Lower leg skin (tissue), 4 donors: Measurements from ENCODE around the gene VRK1. TPM values are rescaled to one million over a fixed set of nuclear protein-coding genes. Genes with fewer than 3 reads are reported as not detected.

ENCODE experiments used
- DNase-seq, 2 donors: peaks; one replicate each; pipeline ENCODE4 v3.0.0-alpha.2; 2019; ENCODE audit warnings: low spot score in 2 of 2
- H3K4me3 ChIP-seq: fragments of 200-600 bp; sonication (generic); 2 replicates; pipeline ENCODE4 v1.5.1; 2017; ENCODE audit warnings: mild to moderate bottlenecking, low read depth; ENCODE audit not compliant: poor library complexity, severe bottlenecking
- POLR2A ChIP-seq, 2 donors: fragments of 450-650 bp; IDR thresholded peaks; one replicate each; pipeline ENCODE4 v1.6.1; 2016 to 2017; ENCODE audit warnings: antibody characterized with exemption in 2 of 2, mild to moderate bottlenecking in 1 of 2, moderate library complexity in 1 of 2
- whole genome bisulfite sequencing, 2 donors: methylation state at CpG; one replicate each; pipeline ENCODE4 v1.1.5; 2018; 5-methylcytosine and 5-hydroxymethylcytosine counted together
- intact Hi-C: fragments of 100-400 bp; cut with DNase I; formaldehyde crosslinking; loops from one replicate; pipeline ENCODE4 v1.15.0; 2023; ENCODE audit warnings: low total_unique reads
- total RNA-seq, 4 donors: library from RNA; depleted of rRNA; stranded (reverse); fragments of >200 nt; gene quantifications; one replicate each; pipeline ENCODE4 v1.1.0, GENCODE V29; 2016
- TF ChIP-seq, protein P1 (sequence below), 3 donors: fragments of 450-650 bp; IDR thresholded peaks; one replicate each; pipeline ENCODE4 v1.5.1; 2016; ENCODE audit warnings: antibody characterized with exemption in 3 of 3, mild to moderate bottlenecking in 3 of 3, moderate library complexity in 2 of 3

The VRK1 gene
- total RNA-seq, 4 donors from 2014 or later = 6.9 to 12.2 (median 8.9) TPM

GRCh38 chr14:96905065-96905464, 107.9 kb downstream of the VRK1 start:
- WGBS, 2 donors = 86 to 90% methylated on average over 1 of the region's 1 CpG
- no peak overlapping the region for H3K4me3 ChIP-seq
- DNase-seq = no peak
- no peak for TF ChIP-seq POLR2A (IDR thresholded peaks at IDR 0.05)
- TF ChIP-seq, protein P1, sequence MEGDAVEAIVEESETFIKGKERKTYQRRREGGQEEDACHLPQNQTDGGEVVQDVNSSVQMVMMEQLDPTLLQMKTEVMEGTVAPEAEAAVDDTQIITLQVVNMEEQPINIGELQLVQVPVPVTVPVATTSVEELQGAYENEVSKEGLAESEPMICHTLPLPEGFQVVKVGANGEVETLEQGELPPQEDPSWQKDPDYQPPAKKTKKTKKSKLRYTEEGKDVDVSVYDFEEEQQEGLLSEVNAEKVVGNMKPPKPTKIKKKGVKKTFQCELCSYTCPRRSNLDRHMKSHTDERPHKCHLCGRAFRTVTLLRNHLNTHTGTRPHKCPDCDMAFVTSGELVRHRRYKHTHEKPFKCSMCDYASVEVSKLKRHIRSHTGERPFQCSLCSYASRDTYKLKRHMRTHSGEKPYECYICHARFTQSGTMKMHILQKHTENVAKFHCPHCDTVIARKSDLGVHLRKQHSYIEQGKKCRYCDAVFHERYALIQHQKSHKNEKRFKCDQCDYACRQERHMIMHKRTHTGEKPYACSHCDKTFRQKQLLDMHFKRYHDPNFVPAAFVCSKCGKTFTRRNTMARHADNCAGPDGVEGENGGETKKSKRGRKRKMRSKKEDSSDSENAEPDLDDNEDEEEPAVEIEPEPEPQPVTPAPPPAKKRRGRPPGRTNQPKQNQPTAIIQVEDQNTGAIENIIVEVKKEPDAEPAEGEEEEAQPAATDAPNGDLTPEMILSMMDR (IDR thresholded peaks at IDR 0.05) = no peak
- intact Hi-C loops = no loop called here

GRCh38 chr14:96905825-96906224, 108.6 kb downstream of the VRK1 start:
- WGBS, 2 donors = 59 to 61% methylated on average over 3 of the region's 3 CpGs
- no peak for DNase-seq
- TF ChIP-seq POLR2A (IDR thresholded peaks at IDR 0.05) = no peak
- TF ChIP-seq, protein P1 (IDR thresholded peaks at IDR 0.05) = no peak
- H3K4me3 ChIP-seq = no peak overlapping the region
- intact Hi-C loops = no loop called here

DNA sequence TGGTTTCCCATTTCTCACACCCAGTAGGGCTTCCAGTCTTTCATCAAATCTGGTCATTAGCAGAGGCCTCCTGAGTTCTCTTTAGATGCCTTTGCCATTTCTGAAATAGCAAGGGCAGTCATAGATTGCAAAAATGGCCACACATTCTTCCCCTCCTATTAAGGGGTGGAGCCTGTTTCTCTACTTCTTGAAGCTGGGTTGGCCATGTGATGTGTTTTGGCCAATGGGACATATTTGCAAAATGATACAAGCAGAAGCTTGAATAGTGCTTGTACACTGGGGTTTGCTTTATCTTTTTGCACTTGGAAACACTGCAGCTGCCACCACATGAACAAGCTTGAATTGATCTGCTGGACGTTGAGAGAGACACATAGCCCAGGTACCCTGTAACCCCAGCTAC, 109.3 kb downstream of the VRK1 start:
- no peak overlapping the region for H3K4me3 ChIP-seq
- DNase-seq = no peak
- 72 to 100% methylated on average over 1 of the region's 1 CpG for WGBS, 2 donors
- intact Hi-C loops = no loop called here
- TF ChIP-seq, protein P1 (IDR thresholded peaks at IDR 0.05) = no peak
- TF ChIP-seq POLR2A (IDR thresholded peaks at IDR 0.05) = no peak

GRCh38 chr14:96909841-96910364, 112.7 kb downstream of the VRK1 start:
- intact Hi-C loops = no loop called here
- TF ChIP-seq POLR2A (IDR thresholded peaks at IDR 0.05) = no peak
- TF ChIP-seq, protein P1 (IDR thresholded peaks at IDR 0.05) = no peak
- 79 to 100% methylated on average over 1 of the region's 1 CpG for WGBS, 2 donors
- DNase-seq = no peak
- H3K4me3 ChIP-seq = no peak overlapping the region

- DNase-seq = no peak
- WGBS, 2 donors = 33 to 38% methylated on average over 6 of the region's 6 CpGs
- TF ChIP-seq, protein P1 (IDR thresholded peaks at IDR 0.05) = no peak
- no peak for TF ChIP-seq POLR2A (IDR thresholded peaks at IDR 0.05)
- H3K4me3 ChIP-seq = no peak overlapping the region
- intact Hi-C loops = no loop called here
These were observed 114.4 kb downstream of the VRK1 start for GRCh38 chr14:96911499-96912149.
